ENCODE results near the gene COMMD7.

The COMMD7 gene

GRCh38 chr20:32787168-32787567, 43.9 kb upstream of the COMMD7 start:
- no peaks in the 10 kb centered on the region for H3K9me3 ChIP-seq
- no peaks in the 10 kb centered on the region for H3K27me3 ChIP-seq
- DNase-seq: no peak
- H3K27ac ChIP-seq: no peak overlapping the region
- no peak overlapping the region for H3K4me3 ChIP-seq
- H3K4me1 ChIP-seq: no peaks in the 10 kb centered on the region
- H3K36me3 ChIP-seq: peaks cover 0 to 16% (median 0%) of the 10 kb centered on the region in 3 donors
- intact Hi-C loops (cut with DNase I; ENCODE audit: low total_unique reads): loop anchor here (10.0 kb wide), 1 partner anchor 112 kb away; the partner anchor contains the start of gene C20orf203
- TF ChIP-seq CTCF (IDR thresholded peaks at IDR 0.05): no peak

GRCh38 chr20:32786059-32786760, 42.9 kb upstream of the COMMD7 start:
- H3K4me3 ChIP-seq: no peak overlapping the region
- intact Hi-C loops (cut with DNase I; ENCODE audit: low total_unique reads): loop anchor here (10.0 kb wide), 1 partner anchor 111 kb away; the partner anchor contains the start of gene C20orf203
- H3K9me3 ChIP-seq: no peaks in the 10 kb centered on the region
- TF ChIP-seq CTCF (IDR thresholded peaks at IDR 0.05): no peak
- peaks cover 0 to 16% (median 0%) of the 10 kb centered on the region in 3 donors for H3K36me3 ChIP-seq
- DNase-seq: no peak
- H3K4me1 ChIP-seq: no peaks in the 10 kb centered on the region
- no peaks in the 10 kb centered on the region for H3K27me3 ChIP-seq
- no peak overlapping the region for H3K27ac ChIP-seq

GRCh38 chr20:32784369-32785080, 41.3 kb upstream of the COMMD7 start:
- H3K27ac ChIP-seq: no peak overlapping the region
- DNase-seq: no peak
- TF ChIP-seq CTCF (IDR thresholded peaks at IDR 0.05): no peak
- intact Hi-C loops (cut with DNase I; ENCODE audit: low total_unique reads): loop anchor here (10.0 kb wide), 1 partner anchor 110 kb away; the partner anchor contains the start of gene C20orf203
- no peaks in the 10 kb centered on the region for H3K9me3 ChIP-seq
- no peak overlapping the region for H3K4me3 ChIP-seq
- H3K4me1 ChIP-seq: no peaks in the 10 kb centered on the region
- peaks cover 0 to 16% (median 0%) of the 10 kb centered on the region in 3 donors for H3K36me3 ChIP-seq
- H3K27me3 ChIP-seq: no peaks in the 10 kb centered on the region

GRCh38 chr20:32780749-32781655, 37.7 kb upstream of the COMMD7 start:
- H3K4me3 ChIP-seq: no peak overlapping the region
- no peak for DNase-seq
- H3K4me1 ChIP-seq: no peaks in the 10 kb centered on the region
- intact Hi-C loops (cut with DNase I; ENCODE audit: low total_unique reads): loop anchor here (10.0 kb wide), 1 partner anchor 106 kb away; the partner anchor contains the start of gene C20orf203
- H3K27ac ChIP-seq: no peak overlapping the region
- H3K9me3 ChIP-seq: no peaks in the 10 kb centered on the region
- H3K27me3 ChIP-seq: no peaks in the 10 kb centered on the region
- TF ChIP-seq CTCF (IDR thresholded peaks at IDR 0.05): no peak
- peaks cover 0 to 1% (median 0%) of the 10 kb centered on the region in 3 donors for H3K36me3 ChIP-seq

- intact Hi-C loops (cut with DNase I; ENCODE audit: low total_unique reads): loop anchor here (10.0 kb wide), 1 partner anchor 105 kb away; the partner anchor contains the start of gene C20orf203
Measured at GRCh38 chr20:32780278-32780677, 37.0 kb upstream of the COMMD7 start.

More at GRCh38 chr20:32780278-32780677, 37.0 kb upstream of the COMMD7 start:
- H3K27me3 ChIP-seq: no peaks in the 10 kb centered on the region
- H3K4me1 ChIP-seq: no peaks in the 10 kb centered on the region
- no peak overlapping the region for H3K27ac ChIP-seq
- H3K36me3 ChIP-seq: no peaks in the 10 kb centered on the region
- no peak for TF ChIP-seq CTCF (IDR thresholded peaks at IDR 0.05)
- no peak overlapping the region for H3K4me3 ChIP-seq
- H3K9me3 ChIP-seq: no peaks in the 10 kb centered on the region
- DNase-seq: no peak
